Suprapubic skin (tissue), 4 donors: ENCODE data around the gene RASD1. TPM values are rescaled to one million over a fixed set of nuclear protein-coding genes. Genes with fewer than 3 reads are reported as not detected.

Experiments
- DNase-seq, 2 donors: peaks; one replicate each; pipeline ENCODE4 v3.0.0-alpha.2; 2019; ENCODE audit warnings: low spot score in 2 of 2
- H3K27ac ChIP-seq: fragments of 200-600 bp; sonication (generic); one replicate; pipeline ENCODE4 v1.5.1; 2019
- H3K27me3 ChIP-seq: fragments of 200-600 bp; sonication (generic); one replicate; pipeline ENCODE4 v1.5.1; 2019
- H3K36me3 ChIP-seq: fragments of 200-600 bp; sonication (generic); one replicate; pipeline ENCODE4 v1.5.1; 2019
- H3K4me1 ChIP-seq: fragments of 200-600 bp; sonication (generic); one replicate; pipeline ENCODE4 v1.5.1; 2019
- H3K4me3 ChIP-seq: fragments of 200-600 bp; sonication (generic); one replicate; pipeline ENCODE4 v1.5.1; 2019; ENCODE audit warnings: mild to moderate bottlenecking
- H3K9me3 ChIP-seq: fragments of 200-600 bp; sonication (generic); one replicate; pipeline ENCODE4 v1.5.1; 2019
- CTCF ChIP-seq, 2 donors: fragments of 200-600 bp in 1 of 2; fragments of 450-650 bp in 1 of 2; sonication (generic) in 1 of 2; IDR thresholded peaks; one replicate each; pipeline ENCODE4 v1.5.1; 2016 to 2019; ENCODE audit warnings: antibody characterized with exemption in 2 of 2, mild to moderate bottlenecking in 1 of 2, moderate library complexity in 1 of 2
- EP300 ChIP-seq: sonication (generic); formaldehyde crosslinking; IDR thresholded peaks from one replicate; pipeline ENCODE4 v1.6.1; 2017; ENCODE audit warnings: antibody characterized with exemption
- POLR2A ChIP-seq, 2 donors: fragments of 450-650 bp; IDR thresholded peaks; one replicate each; pipeline ENCODE4 v1.6.1; 2017; ENCODE audit warnings: antibody characterized with exemption in 2 of 2, mild to moderate bottlenecking in 2 of 2, moderate library complexity in 2 of 2
- POLR2AphosphoS5 ChIP-seq, 3 donors: sonication (generic); formaldehyde crosslinking; IDR thresholded peaks; one replicate each; pipeline ENCODE4 v1.6.1; 2017; ENCODE audit warnings: antibody characterized with exemption in 3 of 3
- WGBS: methylation state at CpG from one replicate; pipeline ENCODE4 v1.1.5; 2018; 5-methylcytosine and 5-hydroxymethylcytosine counted together
- total RNA-seq, 4 donors: library from RNA; depleted of rRNA; stranded (reverse); fragments of >200 nt; gene quantifications; one replicate each; pipeline ENCODE4 v1.1.0, GENCODE V29; 2016

The RASD1 gene
- total RNA-seq, 4 donors from 2014 or later = 11.7 to 31.1 (median 21.5) TPM

- Histone ChIP-seq H3K4me3 (no peak overlapping the region), H3K9me3 (no peaks in the 10 kb centered on the region), H3K27me3 (no peaks in the 10 kb centered on the region), H3K27ac (no peak overlapping the region), H3K36me3 (no peaks in the 10 kb centered on the region), H3K4me1 (peaks cover 36% of the 10 kb centered on the region)
- TF ChIP-seq EP300 = no peak
- no peak for TF ChIP-seq POLR2A (IDR thresholded peaks at IDR 0.05)
- TF ChIP-seq POLR2AphosphoS5 (IDR thresholded peaks at IDR 0.05) = no peak
- no peak for TF ChIP-seq CTCF (IDR thresholded peaks at IDR 0.05)
- DNase-seq = no peak
- 95% methylated on average over 4 of the region's 10 CpGs for WGBS
Observed at GRCh38 chr17:17497845-17498520, 1.8 kb upstream of the RASD1 start.

GRCh38 chr17:17497065-17497844 lies 1.1 kb upstream of the RASD1 start:
- peaks cover 44% of the 10 kb centered on the region for H3K4me1 ChIP-seq

GRCh38 chr17:17495536-17496188 lies 533 bp downstream of the RASD1 start:
- peaks cover 48% of the 10 kb centered on the region for H3K4me1 ChIP-seq
- 0% methylated on average over 25 of the region's 65 CpGs for WGBS
- H3K27ac ChIP-seq = peak overlapping the region; percentile 69
- H3K4me3 ChIP-seq = peak overlapping the region; percentile 58
- H3K9me3 ChIP-seq = no peaks in the 10 kb centered on the region
- TF ChIP-seq POLR2A (IDR thresholded peaks at IDR 0.05) (no peak), EP300 (no peak), CTCF (IDR thresholded peaks at IDR 0.05) (no peak), POLR2AphosphoS5 (IDR thresholded peaks at IDR 0.05) (no peak)
- H3K27me3 ChIP-seq = no peaks in the 10 kb centered on the region
- peaks cover 14% of the 10 kb centered on the region for H3K36me3 ChIP-seq
- peak; percentile 80 to 88 for DNase-seq

More at GRCh38 chr17:17497065-17497844, 1.1 kb upstream of the RASD1 start:
- H3K4me3 ChIP-seq = peak overlapping the region; percentile 58
- H3K36me3 ChIP-seq = peaks cover under 1% of the 10 kb centered on the region
- TF ChIP-seq EP300 = no peak
- no peak for TF ChIP-seq POLR2AphosphoS5 (IDR thresholded peaks at IDR 0.05)
- no peak for TF ChIP-seq POLR2A (IDR thresholded peaks at IDR 0.05)
- no peak for TF ChIP-seq CTCF (IDR thresholded peaks at IDR 0.05)
- no peak for DNase-seq
- WGBS = 57% methylated on average over 3 of the region's 19 CpGs
- no peaks in the 10 kb centered on the region for H3K27me3 ChIP-seq
- peak overlapping the region; percentile 69 for H3K27ac ChIP-seq
- no peaks in the 10 kb centered on the region for H3K9me3 ChIP-seq

- H3K36me3 ChIP-seq = peaks cover 14% of the 10 kb centered on the region
- peak overlapping the region; percentile 58 for H3K4me3 ChIP-seq
- 0% methylated on average over 14 of the region's 71 CpGs for WGBS
- TF ChIP-seq POLR2AphosphoS5 (IDR thresholded peaks at IDR 0.05) = peak in 1 of 3 donors; percentile 36
- no peak for TF ChIP-seq EP300
- no peak for TF ChIP-seq CTCF (IDR thresholded peaks at IDR 0.05)
- no peak for TF ChIP-seq POLR2A (IDR thresholded peaks at IDR 0.05)
- H3K27me3 ChIP-seq = no peaks in the 10 kb centered on the region
- peaks cover 48% of the 10 kb centered on the region for H3K4me1 ChIP-seq
- peak; percentile 80 to 86 for DNase-seq
- H3K9me3 ChIP-seq = no peaks in the 10 kb centered on the region
- H3K27ac ChIP-seq = peak overlapping the region; percentile 69
Observed at GRCh38 chr17:17494870-17495535, 1.2 kb downstream of the RASD1 start.
